Thymus (tissue), 11 donors: Measurements from ENCODE around the gene IGLL1. TPM values are rescaled to one million over a fixed set of nuclear protein-coding genes. Genes with fewer than 3 reads are reported as not detected.
A peak's percentile ranks its signal among the peaks of the same experiment; 100 is the strongest.

Experiments used
- DNase-seq, 9 donors: peaks; one replicate each; pipeline ENCODE4 v3.0.0-alpha.2; 2013; ENCODE audit warnings: low spot score in 9 of 9, low read depth in 6 of 9, missing footprints in 1 of 9
- H3K27ac ChIP-seq, 2 donors: one replicate each; pipeline ENCODE4 v1.5.1; 2013; ENCODE audit warnings: control low read depth in 1 of 2, low read depth in 1 of 2, low read length in 1 of 2, mild to moderate bottlenecking in 1 of 2, moderate library complexity in 1 of 2
- H3K27me3 ChIP-seq, 2 donors: one replicate each; pipeline ENCODE4 v1.5.1; 2013; ENCODE audit warnings: low read length in 1 of 2; ENCODE audit not compliant: control insufficient read depth in 2 of 2, insufficient read depth in 1 of 2
- H3K36me3 ChIP-seq, 2 donors: one replicate each; pipeline ENCODE4 v1.5.1; 2013; ENCODE audit warnings: low read length in 1 of 2, mild to moderate bottlenecking in 1 of 2, moderate library complexity in 1 of 2; ENCODE audit not compliant: control insufficient read depth in 2 of 2, insufficient read depth in 2 of 2
- H3K4me1 ChIP-seq, 2 donors: one replicate each; pipeline ENCODE4 v1.5.1; 2013; ENCODE audit warnings: low read length in 2 of 2; ENCODE audit not compliant: control insufficient read depth in 2 of 2, insufficient read depth in 2 of 2
- H3K4me3 ChIP-seq, 2 donors: one replicate each; pipeline ENCODE4 v1.5.1; 2013; ENCODE audit warnings: low read length in 2 of 2, control low read depth in 1 of 2, mild to moderate bottlenecking in 1 of 2
- H3K9me3 ChIP-seq, 2 donors: one replicate each; pipeline ENCODE4 v1.5.1; 2013; ENCODE audit warnings: low read length in 1 of 2, mild to moderate bottlenecking in 1 of 2; ENCODE audit not compliant: control insufficient read depth in 2 of 2, insufficient read depth in 1 of 2
- WGBS: extraction: QIAGEN DNeasy Blood & Tissue Kit; methylation state at CpG from one replicate; pipeline ENCODE4 v1.1.7; 2013; 5-methylcytosine and 5-hydroxymethylcytosine counted together
- polyA plus RNA-seq: library from polyadenylated mRNA; stranded (reverse); fragments of 200-250 nt; gene quantifications from one replicate; pipeline ENCODE4 v1.2.3, GENCODE V29; 2013
- total RNA-seq: library from RNA; stranded (reverse); fragments of 120-200 nt; gene quantifications from one replicate; pipeline ENCODE4 v1.2.4, GENCODE V29; 2013
- donor health status: healthy.

IGLL1 gene
- total and polyA plus RNA-seq, 2 donors: 3.5 to 78.6 TPM

DNA sequence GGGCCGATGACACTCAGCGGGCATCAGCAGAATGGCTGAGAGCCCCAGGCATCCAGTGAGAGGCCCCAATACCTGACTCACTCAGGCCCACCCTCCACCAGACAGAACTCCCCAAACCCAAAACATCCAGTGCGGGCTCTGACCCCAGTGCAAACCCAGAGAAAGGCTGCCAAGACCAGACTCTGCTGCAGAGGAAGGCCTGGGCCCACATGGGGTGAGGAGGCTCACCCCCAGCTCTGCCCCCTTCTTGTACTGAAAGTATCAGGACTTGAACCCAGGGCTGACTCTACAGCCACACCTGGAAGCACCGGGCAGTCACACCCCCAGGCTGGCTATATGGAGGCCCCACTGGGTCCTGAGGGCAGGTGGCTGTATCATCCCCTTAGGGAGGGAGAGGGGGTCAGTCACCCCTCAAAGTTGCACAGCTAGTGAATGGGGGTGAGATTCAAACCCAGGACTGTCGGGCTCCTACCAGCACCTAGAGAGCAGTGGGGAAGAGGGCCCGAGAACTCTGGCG is 49.3 kb downstream of the IGLL1 start:
- Histone ChIP-seq H3K27ac (no peak overlapping the region), H3K9me3 (no peaks in the 10 kb centered on the region), H3K4me1 (peaks cover 0 to 78% of the 10 kb centered on the region in 2 donors), H3K36me3 (no peaks in the 10 kb centered on the region), H3K27me3 (peaks cover 0 to 2% of the 10 kb centered on the region in 2 donors), H3K4me3 (no peak overlapping the region)
- no peak for DNase-seq
- 89% methylated on average over 7 of the region's 7 CpGs for WGBS

DNA sequence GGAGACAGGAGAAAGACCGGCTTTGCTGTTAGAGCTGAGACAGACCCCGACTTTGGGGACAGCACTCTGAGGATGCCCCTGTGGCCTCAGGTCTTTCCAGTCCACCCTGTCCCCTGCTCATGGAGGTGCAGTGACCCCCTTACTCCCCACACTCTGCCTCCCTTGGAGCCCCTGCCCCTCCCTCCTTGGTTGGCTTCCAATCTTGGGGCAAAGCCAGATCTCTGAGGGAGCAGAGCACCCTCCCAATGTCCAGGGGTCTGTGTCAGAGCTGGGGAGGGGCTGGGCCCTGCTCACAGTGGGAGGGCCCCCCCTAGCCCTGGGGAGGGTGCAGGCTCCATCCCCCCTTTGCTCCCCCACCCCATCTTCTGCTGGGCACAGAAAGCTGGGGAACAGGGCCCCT is 50.0 kb downstream of the IGLL1 start:
- Histone ChIP-seq H3K9me3 (no peaks in the 10 kb centered on the region), H3K27ac (no peak overlapping the region), H3K27me3 (peaks cover 0 to 2% of the 10 kb centered on the region in 2 donors), H3K4me1 (peaks cover 0 to 75% of the 10 kb centered on the region in 2 donors), H3K36me3 (no peaks in the 10 kb centered on the region), H3K4me3 (no peak overlapping the region)
- 93% methylated on average over 2 of the region's 2 CpGs for WGBS
- DNase-seq: no peak

- peaks cover 0 to 2% of the 10 kb centered on the region in 2 donors for H3K27me3 ChIP-seq
- whole genome bisulfite sequencing: 82% methylated on average over 12 of the region's 12 CpGs
- DNase-seq: no peak
These were observed 50.7 kb downstream of the IGLL1 start for GRCh38 chr22:23529166-23530103.

DNA sequence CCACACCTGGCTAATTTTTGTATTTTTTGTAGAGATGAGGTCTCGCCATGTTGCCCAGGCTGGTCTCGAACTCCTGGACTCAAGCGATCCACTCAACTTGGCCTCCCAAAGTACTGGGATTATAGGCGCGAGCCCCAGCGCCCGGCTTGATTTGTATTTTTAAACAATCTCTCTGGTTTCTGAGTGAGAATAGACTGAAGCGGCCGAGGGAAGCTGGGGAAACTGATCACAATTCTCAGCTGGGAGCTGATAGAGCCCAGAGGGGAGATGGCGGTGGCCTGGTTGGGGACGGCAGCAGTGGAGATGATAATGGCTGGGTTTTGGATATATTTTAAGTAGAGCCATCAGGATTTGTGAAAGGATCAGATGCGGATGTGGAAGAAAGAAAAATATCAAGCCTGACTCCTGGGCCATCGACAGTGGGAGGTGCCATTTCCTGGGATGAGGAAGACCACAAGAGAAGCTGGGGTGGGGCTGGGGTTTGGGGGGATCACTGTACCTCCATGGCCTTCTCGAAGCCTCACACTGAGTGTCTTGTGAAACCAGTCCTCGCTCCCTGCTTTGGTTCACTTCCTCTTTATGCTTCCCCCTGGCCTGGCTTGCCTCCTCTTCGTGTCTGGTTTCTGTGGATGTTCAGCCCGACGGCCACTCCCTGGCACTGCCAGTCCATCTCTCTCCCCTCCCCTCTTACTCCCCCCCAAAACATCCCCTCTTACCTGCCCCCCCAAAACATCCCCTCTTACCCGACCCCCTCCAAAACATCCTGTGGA is 51.9 kb downstream of the IGLL1 start:
- Histone ChIP-seq H3K27ac (no peak overlapping the region), H3K4me3 (no peak overlapping the region), H3K36me3 (no peaks in the 10 kb centered on the region), H3K27me3 (peaks cover 0 to 2% of the 10 kb centered on the region in 2 donors), H3K9me3 (no peaks in the 10 kb centered on the region), H3K4me1 (peaks cover 8 to 75% of the 10 kb centered on the region in 2 donors)
- 73% methylated on average over 19 of the region's 19 CpGs for WGBS
- no peak for DNase-seq

More at GRCh38 chr22:23529166-23530103, 50.7 kb downstream of the IGLL1 start:
- Histone ChIP-seq H3K9me3 (no peaks in the 10 kb centered on the region), H3K27ac (no peak overlapping the region), H3K4me1 (peaks cover 0 to 75% of the 10 kb centered on the region in 2 donors), H3K4me3 (no peak overlapping the region), H3K36me3 (no peaks in the 10 kb centered on the region)

- H3K27me3 ChIP-seq: peaks cover 0 to 14% of the 10 kb centered on the region in 2 donors
- H3K4me1 ChIP-seq: peaks cover 14 to 74% of the 10 kb centered on the region in 2 donors
- no peak for DNase-seq
- no peak overlapping the region for H3K27ac ChIP-seq
- H3K36me3 ChIP-seq: no peaks in the 10 kb centered on the region
- WGBS: 95% methylated on average over 17 of the region's 17 CpGs
- no peak overlapping the region for H3K4me3 ChIP-seq
- peaks cover 0 to 3% of the 10 kb centered on the region in 2 donors for H3K9me3 ChIP-seq
These were observed 53.3 kb downstream of the IGLL1 start for GRCh38 chr22:23526596-23527316.

- WGBS: 94% methylated on average over 11 of the region's 11 CpGs
- Histone ChIP-seq H3K27me3 (peaks cover 3 to 25% of the 10 kb centered on the region in 2 donors), H3K27ac (no peak overlapping the region), H3K36me3 (no peaks in the 10 kb centered on the region), H3K9me3 (peaks cover 0 to 3% of the 10 kb centered on the region in 2 donors), H3K4me1 (peaks cover 22 to 81% of the 10 kb centered on the region in 2 donors), H3K4me3 (no peak overlapping the region)
- no peak for DNase-seq
These were observed 54.6 kb downstream of the IGLL1 start for GRCh38 chr22:23525510-23525909.

DNA sequence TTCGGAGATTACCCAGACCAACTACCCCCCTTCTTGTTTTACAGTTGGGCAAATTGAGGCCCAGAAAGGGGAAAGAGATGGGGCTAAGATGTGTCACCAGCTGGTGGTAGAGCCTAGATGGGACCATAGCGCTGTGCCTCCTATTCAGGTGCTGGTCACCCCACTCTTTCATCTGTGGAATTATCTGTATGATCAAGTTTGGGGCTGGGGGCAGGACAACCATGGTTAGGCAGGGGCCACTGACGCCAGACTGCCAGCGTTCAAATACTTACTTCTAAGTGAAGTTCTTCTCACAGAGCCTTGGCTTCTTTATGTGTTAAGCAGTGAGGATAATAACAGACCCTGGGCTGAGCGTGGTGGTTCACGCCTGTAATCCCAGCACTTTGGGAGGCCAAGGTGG is 55.9 kb downstream of the IGLL1 start:
- no peak for DNase-seq
- H3K27me3 ChIP-seq: peaks cover 3 to 26% of the 10 kb centered on the region in 2 donors
- 75% methylated on average over 6 of the region's 6 CpGs for WGBS
- peaks cover 22 to 77% of the 10 kb centered on the region in 2 donors for H3K4me1 ChIP-seq
- H3K27ac ChIP-seq: peak overlapping the region in 1 of 2 donors; percentile 84
- no peaks in the 10 kb centered on the region for H3K36me3 ChIP-seq
- peaks cover 0 to 3% of the 10 kb centered on the region in 2 donors for H3K9me3 ChIP-seq
- H3K4me3 ChIP-seq: no peak overlapping the region

- Histone ChIP-seq H3K4me3 (no peak overlapping the region), H3K27ac (peak overlapping the region in 1 of 2 donors; percentile 84), H3K27me3 (peaks cover 3 to 26% of the 10 kb centered on the region in 2 donors), H3K4me1 (peaks cover 22 to 78% of the 10 kb centered on the region in 2 donors), H3K9me3 (peaks cover 0 to 3% of the 10 kb centered on the region in 2 donors), H3K36me3 (no peaks in the 10 kb centered on the region)
- peak in 5 of 9 donors; percentile 56 to 85 (median 63) for DNase-seq
- 35% methylated on average over 8 of the region's 8 CpGs for WGBS
These were observed 56.4 kb downstream of the IGLL1 start for GRCh38 chr22:23523713-23524112.
